ENCODE measurements around the gene PFN1. TPM values are rescaled to one million over a fixed set of nuclear protein-coding genes. Genes with fewer than 3 reads are reported as not detected.

PFN1 gene
- total and polyA plus RNA-seq, 2 donors from 2014 or later: 496 to 614 TPM

GRCh38 chr17:4967539-4968485 is 19.5 kb upstream of the PFN1 start, which contains the start of gene SPAG7:
Gene SPAG7, minus strand, starts transcription at chr17:4967817. Its CDS starts 13 bp downstream, at chr17:4967804.
- no peak for FAIRE-seq
- H3K9ac ChIP-seq (ENCODE audit: low read length in 3 of 3): peak within 1 kb of the TSS; percentile 75 to 96 (median 95)
- peak; percentile 98 to 99 (median 98) for DNase-seq
- no peaks in the 10 kb centered on the region for H3K27me3 ChIP-seq (ENCODE audit: control insufficient read depth, insufficient read depth, low read length)
- peak within 1 kb of the TSS; percentile 93 to 99 (median 94) for H3K4me3 ChIP-seq (ENCODE audit: low read length in 3 of 3)
- H3K9me3 ChIP-seq (ENCODE audit: control insufficient read depth in 2 of 3, insufficient read depth in 1 of 3, low read length in 3 of 3): no peaks in the 10 kb centered on the region
- intact Hi-C loops (cut with DNase I): no loop called here
- peak within 1 kb of the TSS; percentile 98 to 99 for H3K27ac ChIP-seq (ENCODE audit: low read depth in 2 of 2, low read length in 2 of 2)
- peaks cover 3 to 28% (median 4%) of the 10 kb centered on the region in 3 donors for H3K4me1 ChIP-seq (ENCODE audit: control insufficient read depth in 2 of 3, insufficient read depth in 2 of 3, low read depth in 1 of 3, low read length in 3 of 3)
- no peak for TF ChIP-seq CTCF (IDR thresholded peaks at IDR 0.05; ENCODE audit: borderline replicate concordance, extremely low read depth, insufficient read depth)
- peaks cover 0 to 4% (median 3%) of the 10 kb centered on the region in 3 donors for H3K36me3 ChIP-seq (ENCODE audit: control insufficient read depth in 2 of 3, insufficient read depth in 3 of 3, low read length in 3 of 3)

- Histone ChIP-seq H3K4me3 (ENCODE audit: low read length in 3 of 3) (peak overlapping the region; percentile 93 to 99 (median 94)), H3K9ac (ENCODE audit: low read length in 3 of 3) (peak overlapping the region; percentile 75 to 96 (median 95)), H3K9me3 (ENCODE audit: control insufficient read depth in 2 of 3, insufficient read depth in 1 of 3, low read length in 3 of 3) (no peaks in the 10 kb centered on the region), H3K36me3 (ENCODE audit: control insufficient read depth in 2 of 3, insufficient read depth in 3 of 3, low read length in 3 of 3) (peaks cover 0 to 3% (median 0%) of the 10 kb centered on the region in 3 donors), H3K27me3 (ENCODE audit: control insufficient read depth, insufficient read depth, low read length) (no peaks in the 10 kb centered on the region), H3K4me1 (ENCODE audit: control insufficient read depth in 2 of 3, insufficient read depth in 2 of 3, low read depth in 1 of 3, low read length in 3 of 3) (peaks cover 3 to 28% (median 4%) of the 10 kb centered on the region in 3 donors), H3K27ac (ENCODE audit: low read depth in 2 of 2, low read length in 2 of 2) (peak overlapping the region; percentile 98 to 99)
- DNase-seq: peak; percentile 99 to 100 (median 100)
- FAIRE-seq: peak; percentile 99
- intact Hi-C loops (cut with DNase I): no loop called here
- TF ChIP-seq CTCF (IDR thresholded peaks at IDR 0.05; ENCODE audit: borderline replicate concordance, extremely low read depth, insufficient read depth): no peak
These were observed 18.7 kb upstream of the PFN1 start for GRCh38 chr17:4966844-4967538.

DNA sequence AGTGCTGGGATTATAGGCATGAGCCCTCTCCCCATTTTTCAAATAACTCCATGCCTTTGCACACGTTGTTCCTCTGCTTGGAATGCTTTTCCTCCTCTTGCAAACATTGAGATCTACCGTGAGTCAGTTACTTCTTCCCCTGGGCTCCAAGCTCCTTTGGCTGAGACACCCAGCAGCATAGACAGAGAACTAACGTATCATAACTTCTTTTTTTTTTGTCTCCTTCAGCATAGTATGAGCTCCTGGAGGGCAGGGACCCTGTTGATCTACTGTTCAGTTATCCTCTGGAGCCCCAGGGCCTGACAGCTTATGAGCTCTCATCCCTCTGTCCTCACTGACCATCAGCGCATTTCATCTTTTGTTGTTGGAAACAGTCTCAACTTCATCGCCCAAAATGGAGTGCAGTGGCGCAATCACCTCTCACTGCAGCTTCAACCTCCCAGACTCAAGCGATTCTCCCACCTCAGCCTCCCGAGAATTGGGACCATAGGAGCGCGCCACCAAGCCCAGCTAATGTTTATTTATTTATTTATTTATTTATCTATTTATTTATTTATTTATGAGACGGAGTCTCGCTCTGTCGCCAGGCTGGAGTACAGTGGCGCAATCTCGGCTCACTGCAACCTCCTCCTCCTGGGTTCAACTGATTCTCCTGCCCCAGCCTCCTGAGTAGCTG is 17.1 kb upstream of the PFN1 start:
- Histone ChIP-seq H3K4me1 (ENCODE audit: control insufficient read depth in 2 of 3, insufficient read depth in 2 of 3, low read depth in 1 of 3, low read length in 3 of 3) (peaks cover 3 to 28% (median 3%) of the 10 kb centered on the region in 3 donors), H3K9me3 (ENCODE audit: control insufficient read depth in 2 of 3, insufficient read depth in 1 of 3, low read length in 3 of 3) (no peaks in the 10 kb centered on the region), H3K9ac (ENCODE audit: low read length in 3 of 3) (no peak overlapping the region), H3K27ac (ENCODE audit: low read depth in 2 of 2, low read length in 2 of 2) (no peak overlapping the region), H3K4me3 (ENCODE audit: low read length in 3 of 3) (no peak overlapping the region), H3K36me3 (ENCODE audit: control insufficient read depth in 2 of 3, insufficient read depth in 3 of 3, low read length in 3 of 3) (peaks cover 2 to 4% (median 3%) of the 10 kb centered on the region in 3 donors), H3K27me3 (ENCODE audit: control insufficient read depth, insufficient read depth, low read length) (no peaks in the 10 kb centered on the region)
- DNase-seq: no peak
- intact Hi-C loops (cut with DNase I): no loop called here
- FAIRE-seq: no peak
- no peak for TF ChIP-seq CTCF (IDR thresholded peaks at IDR 0.05; ENCODE audit: borderline replicate concordance, extremely low read depth, insufficient read depth)
